H1 (cell line): Measurements from ENCODE around the gene RHOBTB1. TPM values are rescaled to one million over a fixed set of nuclear protein-coding genes. Genes with fewer than 3 reads are reported as not detected.

Experiments used
- CTBP2 ChIP-seq: IDR thresholded peaks from 2 replicates; pipeline ENCODE4 v1.7.0; 2011; ENCODE audit warnings: borderline replicate concordance, mild to moderate bottlenecking, moderate library complexity, mixed read lengths, low read length; ENCODE audit not compliant: insufficient read depth, insufficient read length
- TAF7 ChIP-seq: optimal IDR thresholded peaks from 2 replicates; pipeline ENCODE3; 2011; ENCODE audit warnings: low read depth, mild to moderate bottlenecking, inconsistent platforms, low read length, moderate library complexity, borderline replicate concordance
- polyA plus RNA-seq, 7 experiments: library from polyadenylated mRNA; depleted of rRNA in 3 of 7; stranded (reverse) in 5 of 7; unstranded in 2 of 7; fragments of >200 nt in 5 of 7; fragments of 200-250 nt in 2 of 7; gene quantifications; 1 replicate in 5 of 7; 2 replicates in 1 of 7; 4 replicates in 1 of 7; pipeline versions ENCODE4 v1.2.1 to v1.2.3, GENCODE V29; 2011 to 2013; ENCODE audit warnings: missing spikeins in 2 of 7, mixed read lengths in 2 of 7
- total RNA-seq: library from RNA; stranded (reverse); fragmentation: NEBNext Ultra II Directional; extraction: Animal tissue kit (Norgen Biotek cat#: 25700); gene quantifications from 2 replicates; pipeline ENCODE4 v1.2.1, GENCODE V29; 2021
- TF ChIP-seq, protein P1 (sequence below): IDR thresholded peaks from 2 replicates; pipeline ENCODE4 v1.6.1; 2012; ENCODE audit warnings: inconsistent platforms
- TF ChIP-seq, protein P2 (sequence below): IDR thresholded peaks from 2 replicates; pipeline ENCODE4 v1.6.1; 2011; ENCODE audit warnings: low read length, improper control_type of control experiment

Gene RHOBTB1
- total and polyA plus RNA-seq, 2 of the 8 experiments (the other 6 are each of a cell fraction or from before 2014, with no cell fraction given) = 6.1 to 7.4 TPM

DNA sequence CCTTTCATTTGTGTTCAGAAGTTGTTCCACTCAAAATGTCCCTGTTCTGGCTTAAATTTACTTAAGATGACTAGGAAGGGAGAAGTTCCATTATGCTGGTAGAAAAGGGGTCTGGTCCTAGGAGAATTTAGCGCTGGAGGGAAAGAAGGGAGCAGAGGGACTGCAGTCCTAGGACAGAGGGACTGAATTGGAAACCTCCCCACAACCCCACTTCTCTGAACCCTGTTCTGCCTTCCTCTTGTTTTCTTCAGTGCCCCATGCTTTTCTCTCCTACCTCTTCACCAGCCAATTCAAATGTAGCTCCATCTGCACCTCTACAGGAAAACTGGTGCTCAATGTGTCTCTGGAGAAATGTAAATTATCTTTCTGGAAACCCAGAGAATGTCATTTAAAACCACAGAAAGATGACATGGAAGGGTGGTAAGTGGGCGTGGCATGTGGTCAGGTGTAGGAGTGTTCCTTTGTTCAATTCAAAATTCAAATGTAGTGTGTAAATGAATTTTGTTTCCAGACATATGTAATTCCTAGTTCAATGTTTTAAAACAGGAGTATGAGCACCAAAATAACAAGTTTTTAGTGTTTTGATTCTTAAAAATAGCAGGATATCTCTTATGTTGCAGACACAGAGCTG, 24.0 kb upstream of the RHOBTB1 start (continued):
- TF ChIP-seq TAF7 = no peak
- TF ChIP-seq CTBP2 = no peak
- TF ChIP-seq, protein P1, sequence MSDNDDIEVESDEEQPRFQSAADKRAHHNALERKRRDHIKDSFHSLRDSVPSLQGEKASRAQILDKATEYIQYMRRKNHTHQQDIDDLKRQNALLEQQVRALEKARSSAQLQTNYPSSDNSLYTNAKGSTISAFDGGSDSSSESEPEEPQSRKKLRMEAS = no peak
- TF ChIP-seq, protein P2, sequence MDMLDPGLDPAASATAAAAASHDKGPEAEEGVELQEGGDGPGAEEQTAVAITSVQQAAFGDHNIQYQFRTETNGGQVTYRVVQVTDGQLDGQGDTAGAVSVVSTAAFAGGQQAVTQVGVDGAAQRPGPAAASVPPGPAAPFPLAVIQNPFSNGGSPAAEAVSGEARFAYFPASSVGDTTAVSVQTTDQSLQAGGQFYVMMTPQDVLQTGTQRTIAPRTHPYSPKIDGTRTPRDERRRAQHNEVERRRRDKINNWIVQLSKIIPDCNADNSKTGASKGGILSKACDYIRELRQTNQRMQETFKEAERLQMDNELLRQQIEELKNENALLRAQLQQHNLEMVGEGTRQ = no peak
